NCI-H82 treated with DMSO at 0.1 percent for 48 hours (cell line): Measurements from ENCODE around the gene MRPS18B.
"Not testable (repeated sequence)": the region's sequence is repeated elsewhere in the genome, so short reads cannot be mapped to it uniquely, and the experiment has no call there.

ENCODE experiments used
- DNase-seq: peaks from one replicate; lab custom pipeline; 2025; ENCODE audit not compliant: unreplicated experiment; lab: John Stamatoyannopoulos, UW

The MRPS18B gene

DNA sequence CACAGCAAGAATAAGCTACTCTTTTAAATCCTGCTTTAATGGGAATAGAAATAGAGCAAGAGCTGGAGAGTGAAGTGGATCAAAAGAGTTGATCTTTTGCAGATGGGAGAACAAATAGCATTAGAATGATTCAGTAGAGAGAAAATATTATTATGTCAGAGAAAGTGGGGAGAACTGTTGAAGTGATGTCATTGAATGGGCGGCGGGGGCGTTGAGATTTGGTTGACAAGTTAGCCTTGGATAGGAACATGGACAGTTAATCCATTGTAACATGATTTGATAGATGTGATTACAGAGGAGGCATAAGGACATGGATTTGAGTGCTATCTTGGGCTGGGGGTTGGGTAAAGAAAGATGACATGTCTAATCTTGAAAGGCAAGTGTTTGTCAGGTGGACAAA lies 18.2 kb downstream of the MRPS18B start:
- no peak for DNase-seq

DNA sequence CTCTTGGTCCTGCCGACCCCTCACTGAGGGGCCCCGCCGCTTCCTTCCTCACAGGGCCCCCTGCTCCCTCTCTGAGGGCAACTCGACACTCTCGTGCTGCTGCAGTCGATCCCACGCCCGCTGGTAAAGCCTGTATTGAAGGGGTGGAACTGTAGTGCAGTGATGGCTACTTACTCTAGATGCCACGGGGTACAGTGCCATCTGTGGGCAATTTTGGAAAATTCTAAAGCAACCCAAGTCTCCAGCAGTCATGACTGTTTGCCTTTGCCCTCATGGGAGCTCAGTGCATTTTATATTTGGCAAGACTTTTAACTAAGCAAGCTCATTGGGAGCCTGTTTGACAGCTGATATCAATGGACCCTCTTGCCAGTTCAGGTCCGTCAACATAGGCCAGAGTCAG lies 22.8 kb downstream of the MRPS18B start:
- no peak for DNase-seq

GRCh38 chr6:30641048-30641447 lies 23.4 kb downstream of the MRPS18B start:
- no peak for DNase-seq

- no peak for DNase-seq
Observed at GRCh38 chr6:30643656-30644055, 26.0 kb downstream of the MRPS18B start.

DNA sequence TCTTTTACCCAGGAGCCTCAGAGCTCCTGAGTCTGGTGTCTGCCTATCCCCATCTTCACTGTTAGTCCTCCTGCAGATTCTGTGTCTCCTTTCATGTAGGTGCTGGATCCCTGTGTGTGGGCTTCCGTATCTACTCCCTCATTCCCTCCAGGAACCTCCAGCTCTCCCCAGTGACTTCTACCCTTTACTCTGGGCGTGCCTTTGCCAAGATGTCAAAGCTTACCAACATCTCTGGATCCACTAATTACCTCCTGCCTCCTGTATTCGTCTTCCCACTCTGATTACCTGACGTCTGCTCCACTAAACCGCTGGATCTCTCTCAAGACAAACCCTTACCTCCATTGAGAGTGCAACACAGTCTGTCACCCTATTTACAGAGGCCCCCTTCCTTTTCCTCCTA lies 27.1 kb downstream of the MRPS18B start:
- no peak for DNase-seq

DNA sequence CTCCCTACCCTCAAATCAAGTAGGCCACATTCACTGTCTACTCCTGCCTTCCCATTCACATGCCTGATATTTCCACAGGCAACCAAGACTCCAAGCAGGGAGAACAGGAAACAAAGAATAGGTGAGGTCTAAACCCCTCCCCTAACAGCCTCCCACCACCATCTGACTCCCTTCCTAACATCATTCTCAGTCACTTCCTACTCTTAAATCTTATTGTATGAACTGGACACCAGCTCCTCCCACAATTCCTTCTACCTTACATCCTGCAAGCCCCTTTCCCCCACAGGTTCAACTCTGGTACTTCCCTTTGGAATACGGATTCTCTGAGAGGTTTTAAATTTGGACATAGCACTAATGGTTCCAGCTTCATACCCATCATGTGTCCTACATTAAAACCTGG lies 28.3 kb downstream of the MRPS18B start:
- DNase-seq: no peak

DNA sequence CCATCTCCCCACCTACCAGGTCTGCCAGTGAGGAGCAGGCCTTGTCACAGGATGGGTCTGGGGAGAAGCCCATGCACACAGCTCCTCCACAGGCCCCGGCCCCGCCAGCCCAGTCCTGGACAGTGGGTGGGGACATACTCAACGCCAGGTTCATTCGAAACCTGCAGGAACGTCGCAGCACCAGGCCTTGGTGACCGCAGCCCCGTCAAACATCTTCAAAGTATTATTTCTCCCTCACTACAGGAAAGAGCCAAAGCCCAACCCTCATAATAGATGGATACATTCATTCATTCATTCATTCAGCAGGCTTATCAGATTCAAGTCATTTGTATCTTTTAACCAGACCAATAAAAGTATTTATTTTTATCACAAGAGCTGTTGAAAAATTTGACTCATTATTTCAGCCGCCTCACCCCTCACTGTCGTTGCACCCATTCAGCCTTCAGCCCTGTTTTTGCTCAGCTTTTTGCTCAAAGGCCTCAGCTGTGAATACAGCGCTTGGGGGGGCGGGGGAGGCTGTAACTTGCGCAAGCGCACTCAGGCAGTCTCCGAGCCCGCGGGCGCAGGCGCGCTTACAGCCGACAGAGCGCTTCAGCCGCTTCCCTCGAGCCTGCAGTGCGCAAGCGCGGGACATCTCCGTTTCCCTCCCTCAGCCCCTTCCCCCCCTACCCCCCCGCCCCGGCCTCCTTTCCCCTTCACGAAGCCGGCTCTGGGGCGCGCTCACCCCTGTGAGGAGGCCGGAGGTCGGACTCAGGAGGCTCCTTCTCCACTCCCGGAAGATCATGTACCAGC lies 29.0 kb downstream of the MRPS18B start, which contains the start of gene C6orf136:
Gene C6orf136 (plus strand): TSS at position 684 of the 792 bp plus-strand sequence. CDS start 99 bp downstream, at position 783.
- peak; percentile 78 for DNase-seq

DNA sequence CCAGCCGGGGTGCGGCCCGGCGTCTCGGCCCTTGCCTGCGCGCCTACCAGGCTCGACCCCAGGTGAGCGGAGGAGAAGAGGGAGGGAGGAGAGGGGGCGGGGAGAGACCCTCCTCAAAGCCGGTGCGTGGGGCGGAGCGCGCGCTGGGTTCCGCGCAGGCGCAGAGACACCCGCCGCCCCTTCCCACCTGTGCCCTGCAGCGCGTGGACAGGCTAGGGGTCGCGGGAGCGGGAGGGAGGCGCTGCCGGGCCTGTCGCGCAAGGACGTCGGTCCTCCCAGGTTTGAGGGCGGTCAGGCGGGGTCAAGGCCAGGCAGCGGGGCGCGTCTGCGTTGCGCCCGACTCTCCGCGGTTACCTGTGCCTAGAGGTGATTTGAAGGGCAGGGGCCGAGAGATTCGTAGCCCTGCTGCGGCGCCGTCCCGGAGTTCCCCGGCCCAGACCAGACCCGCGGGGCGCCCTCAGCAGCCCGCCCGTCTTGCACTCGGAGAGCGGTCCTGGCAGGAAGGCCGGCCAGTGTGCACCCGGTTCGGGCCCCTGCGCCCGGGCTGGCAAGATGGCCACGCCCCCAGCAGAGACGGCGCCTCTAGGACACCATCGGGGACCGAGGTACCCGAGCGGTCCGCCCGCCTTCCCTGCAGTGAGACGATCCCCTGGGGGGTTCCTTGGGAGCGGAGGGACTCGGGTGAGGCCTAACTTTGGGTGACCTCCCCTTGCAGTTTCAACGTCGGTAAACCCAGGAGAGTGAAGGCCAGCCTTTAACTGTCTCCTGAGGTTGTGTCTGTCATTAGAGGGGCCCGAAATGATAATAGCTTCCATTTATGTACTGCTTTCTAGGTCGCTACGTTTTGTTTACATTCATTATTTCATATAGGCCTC lies 29.8 kb downstream of the MRPS18B start:
- peak; percentile 76 for DNase-seq

- no peak for DNase-seq
Observed at GRCh38 chr6:30651143-30651542, 33.5 kb downstream of the MRPS18B start.

DNA sequence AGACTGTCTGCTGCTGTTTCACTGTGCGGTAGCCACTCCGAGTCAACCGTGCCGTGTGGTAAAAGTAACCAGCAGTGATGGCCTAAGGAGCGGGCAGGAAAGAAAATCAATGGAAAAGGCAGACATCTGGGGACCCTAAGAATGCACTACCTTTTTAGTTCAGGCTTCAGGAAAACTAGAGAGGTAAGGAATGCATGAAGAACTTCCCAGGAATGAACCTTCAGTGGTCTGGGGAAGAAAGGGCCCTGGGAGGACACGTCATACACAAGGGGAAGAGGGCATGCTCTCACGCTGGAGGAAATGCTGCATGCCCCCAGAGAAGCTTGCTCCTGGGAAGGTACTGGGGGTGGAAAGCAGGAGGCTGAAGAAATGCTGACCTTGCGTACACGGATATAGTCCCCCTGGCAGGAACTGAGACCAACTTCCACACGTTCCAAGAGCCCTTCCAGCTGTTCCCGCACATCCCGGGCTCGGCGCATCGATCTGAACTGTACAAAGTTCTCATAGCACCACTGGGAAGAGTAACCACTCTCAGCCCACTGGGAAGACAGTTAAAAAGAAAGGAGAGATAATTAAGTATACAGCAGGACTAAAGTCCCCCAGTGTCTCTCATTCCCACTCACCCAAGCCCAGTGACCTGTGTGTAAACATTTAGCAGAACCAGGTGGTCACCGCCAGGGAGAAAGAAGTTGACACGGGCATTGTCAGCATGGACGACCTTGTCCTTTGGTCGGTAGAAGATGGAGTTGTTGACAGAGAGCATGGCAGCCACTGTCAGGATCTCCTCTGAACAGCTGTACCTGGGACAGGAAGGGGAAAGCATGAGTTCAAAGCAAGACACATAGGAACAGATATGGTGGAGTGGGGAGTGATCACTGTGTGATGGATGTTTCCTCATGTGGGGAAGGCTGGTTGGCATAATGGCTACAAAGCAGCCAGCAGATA lies 37.4 kb downstream of the MRPS18B start:
- DNase-seq: no peak

GRCh38 chr6:30655743-30656094 lies 38.1 kb downstream of the MRPS18B start:
- no peak for DNase-seq

- DNase-seq: no peak
Observed at GRCh38 chr6:30656513-30656912, 38.9 kb downstream of the MRPS18B start.

GRCh38 chr6:30657454-30657853 lies 39.8 kb downstream of the MRPS18B start:
- no peak for DNase-seq

GRCh38 chr6:30657922-30658321 lies 40.3 kb downstream of the MRPS18B start:
- not testable (repeated sequence) for DNase-seq

DNA sequence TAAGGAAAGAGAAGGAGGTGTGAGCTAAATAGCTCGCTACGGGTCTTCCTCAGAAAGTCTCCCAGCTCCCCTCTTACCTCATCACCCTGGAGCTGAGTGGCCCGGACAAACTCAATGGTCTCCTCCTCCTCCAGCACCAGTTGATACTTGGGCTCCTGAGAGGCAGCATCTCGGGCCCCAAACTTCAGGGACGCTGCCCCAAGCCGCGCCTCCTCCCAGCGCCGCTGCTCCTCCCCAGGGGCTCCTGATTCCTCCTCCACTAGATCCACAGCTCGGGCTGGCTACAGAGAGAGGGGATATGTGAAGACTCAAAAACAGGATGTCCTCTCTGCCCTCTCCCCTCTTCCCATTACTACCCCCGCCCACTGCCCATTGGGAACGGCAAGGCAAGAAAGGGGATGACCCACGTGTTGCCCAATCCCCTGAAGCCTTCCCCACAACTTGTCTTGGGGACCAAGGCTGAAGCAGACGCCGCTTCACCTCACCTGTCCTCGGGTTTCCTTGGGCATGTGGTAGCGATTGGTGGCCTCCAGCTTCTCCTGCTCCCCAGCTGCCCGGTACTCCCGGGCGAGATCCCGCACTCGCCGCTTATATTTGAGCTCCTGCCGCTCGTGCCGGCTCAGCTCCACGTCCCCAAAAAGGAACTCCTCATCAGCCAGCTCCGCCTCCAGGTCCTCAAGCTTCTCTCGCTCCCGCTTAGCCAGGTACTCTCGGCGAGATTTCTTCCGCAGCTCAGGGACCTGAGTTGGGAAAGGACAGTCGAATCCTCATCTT lies 47.5 kb downstream of the MRPS18B start:
- no peak for DNase-seq

- not testable (repeated sequence) for DNase-seq
Observed at GRCh38 chr6:30666300-30666699, 48.7 kb downstream of the MRPS18B start.

DNA sequence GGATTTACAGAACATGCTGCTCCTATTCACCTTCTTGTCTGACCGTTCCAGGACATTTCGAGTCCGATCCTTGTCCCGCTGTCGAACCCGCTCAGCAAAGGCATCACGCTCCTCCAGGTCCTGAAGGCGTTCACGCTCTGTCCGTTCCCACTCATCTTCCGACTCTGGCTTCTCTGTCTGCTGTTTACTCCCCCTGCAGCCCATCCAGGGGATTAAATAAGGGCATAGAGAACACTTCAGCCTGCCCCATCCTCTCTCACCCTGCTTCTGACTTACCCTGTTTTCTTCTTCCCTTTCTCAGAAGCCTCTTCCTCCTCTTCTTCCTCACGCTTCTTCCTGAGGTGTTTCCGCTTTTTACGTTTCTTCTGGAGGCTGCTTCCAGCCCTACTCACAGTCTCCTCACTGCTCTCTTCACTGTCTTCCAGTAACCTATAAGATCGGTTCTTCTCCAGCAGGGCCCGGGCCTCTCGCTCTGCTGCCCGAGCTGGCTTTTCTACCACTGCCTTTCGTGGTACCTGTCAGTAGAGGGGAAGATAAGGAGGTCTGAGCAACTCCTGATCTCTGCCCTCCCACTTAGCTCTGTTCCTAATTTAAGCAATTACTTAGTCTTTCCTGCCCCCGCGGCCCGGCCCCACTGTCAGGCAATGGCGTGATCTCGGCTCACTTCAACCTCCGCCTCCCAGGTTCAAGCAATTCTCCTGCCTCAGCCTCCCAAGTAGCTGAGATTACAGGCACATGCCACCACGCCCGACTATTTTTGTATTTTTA lies 53.3 kb downstream of the MRPS18B start:
- DNase-seq: no peak

GRCh38 chr6:30672445-30673253 lies 55.0 kb downstream of the MRPS18B start, which contains the start of gene DHX16:
Gene DHX16, minus strand, starts transcription at chr6:30673006. Its CDS starts 165 bp downstream, at chr6:30672841.
- DNase-seq: peak; percentile 91
